Middle frontal gyrus (tissue), 1 donor: ENCODE data around the gene TRPM2.

ENCODE experiments used
- DNase-seq: peaks from one replicate; pipeline ENCODE4 v3.0.0-alpha.2; 2015; ENCODE audit warnings: low spot score; ENCODE audit errors: extremely low spot score

The TRPM2 gene

DNA sequence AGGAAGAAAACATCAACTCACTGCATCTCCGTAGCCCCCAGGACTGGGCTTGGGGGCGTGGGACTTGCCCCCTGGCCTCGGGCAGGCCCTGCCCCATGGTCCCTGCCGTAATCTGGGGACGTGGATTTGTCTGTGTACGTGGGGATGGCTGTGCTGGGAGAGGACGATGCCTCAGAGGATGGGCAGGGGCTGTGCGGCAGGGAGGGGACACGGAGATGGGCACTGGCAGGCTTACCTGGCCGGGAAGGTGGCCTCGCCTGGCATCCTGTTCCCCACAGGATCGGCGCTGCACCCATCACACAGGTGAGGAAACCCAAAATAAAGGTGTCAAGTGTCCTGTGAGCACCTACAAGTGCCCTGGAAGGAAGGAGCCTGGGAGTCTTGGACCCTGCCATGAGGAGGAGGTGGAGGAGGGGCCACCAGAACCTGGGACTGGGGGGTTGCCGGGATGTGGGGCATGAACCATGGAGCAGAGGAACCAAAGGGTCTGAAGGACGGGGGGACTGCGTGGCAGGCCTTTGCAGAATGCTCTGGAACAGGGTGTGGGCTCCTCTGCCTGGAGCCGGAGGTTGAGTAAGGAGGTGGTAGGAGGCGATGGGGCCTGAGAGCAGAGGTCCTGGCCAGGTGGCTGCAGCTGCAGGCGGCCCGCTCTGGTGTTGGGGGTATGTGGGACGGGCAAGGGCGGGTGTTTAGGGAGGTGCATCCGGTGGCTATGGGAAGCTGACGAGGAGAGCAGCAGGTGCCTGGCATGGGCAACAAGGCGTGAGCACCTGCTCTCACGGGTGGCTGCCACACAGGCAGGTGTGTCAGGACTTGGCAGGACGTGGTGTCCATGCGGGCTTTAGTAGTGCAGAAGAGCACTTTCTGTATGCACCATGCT is 74.1 kb downstream of the TRPM2 start:
- DNase-seq, result no peak

DNA sequence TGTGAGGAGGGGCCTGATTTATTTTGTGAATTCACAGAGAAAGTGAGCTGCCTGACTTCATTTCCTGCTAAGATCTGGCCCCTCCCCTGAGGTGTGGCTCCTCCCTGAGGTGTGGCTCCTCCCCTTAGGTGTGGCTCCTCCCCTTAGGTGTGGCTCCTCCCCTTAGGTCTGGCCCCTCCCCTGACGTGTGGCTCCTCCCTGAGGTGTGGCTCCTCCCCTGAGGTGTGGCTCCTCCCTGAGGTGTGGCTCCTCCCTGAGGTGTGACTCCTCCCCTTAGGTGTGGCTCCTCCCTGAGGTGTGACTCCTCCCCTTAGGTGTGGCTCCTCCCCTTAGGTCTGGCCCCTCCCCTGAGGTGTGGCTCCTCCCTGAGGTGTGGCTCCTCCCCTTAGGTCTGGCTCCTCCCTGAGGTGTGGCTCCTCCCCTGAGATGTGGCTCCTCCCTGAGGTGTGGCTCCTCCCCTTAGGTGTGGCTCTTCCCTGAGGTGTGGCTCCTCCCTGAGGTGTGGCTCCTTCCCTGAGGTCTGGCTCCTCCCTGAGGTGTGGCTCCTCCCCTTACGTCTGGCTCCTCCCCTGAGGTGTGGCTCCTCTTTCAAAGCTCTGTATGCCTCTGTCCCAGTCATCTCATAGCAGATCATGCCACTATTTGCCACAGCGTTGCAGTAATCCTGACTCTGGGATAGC is 75.0 kb downstream of the TRPM2 start:
- DNase-seq, result no peak

DNA sequence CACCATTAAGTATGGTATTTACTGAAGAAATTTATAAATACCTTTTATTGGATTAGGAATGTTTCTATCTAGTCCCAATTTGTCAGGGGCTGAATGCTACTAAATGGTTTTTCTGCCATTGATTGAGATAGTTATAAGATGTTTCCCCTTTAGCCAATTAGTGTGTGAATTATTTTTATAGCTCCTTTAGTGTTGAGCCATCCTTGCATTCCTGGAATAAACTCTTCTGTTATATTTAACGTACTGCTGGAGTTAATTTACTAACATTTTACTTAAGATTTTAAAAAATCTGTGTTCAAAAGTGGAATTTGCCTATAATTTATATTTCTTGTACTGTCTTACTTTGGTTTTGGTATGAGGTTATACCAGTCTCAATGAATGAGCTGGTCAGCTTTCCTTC is 76.5 kb downstream of the TRPM2 start:
- no peak for DNase-seq

DNA sequence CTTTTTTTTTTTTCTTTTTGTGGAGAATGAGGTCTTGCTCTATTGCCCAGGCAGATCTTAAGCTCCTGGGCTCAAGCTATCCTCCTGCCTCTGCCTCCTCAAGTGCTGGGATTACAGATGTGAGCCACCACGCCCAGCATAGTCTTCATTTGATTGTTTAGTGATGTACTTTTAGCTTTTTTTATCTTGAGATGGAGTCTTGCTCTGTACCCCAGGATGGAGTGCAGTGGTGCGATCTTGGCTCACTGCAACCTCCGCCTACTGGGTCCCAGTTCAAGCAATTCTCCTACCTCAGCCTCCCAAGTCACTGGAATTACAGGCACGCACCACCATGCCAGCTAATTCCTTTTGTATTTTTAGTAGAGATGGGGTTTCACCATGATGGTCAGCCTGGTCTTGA is 77.9 kb downstream of the TRPM2 start:
- no peak for DNase-seq

DNA sequence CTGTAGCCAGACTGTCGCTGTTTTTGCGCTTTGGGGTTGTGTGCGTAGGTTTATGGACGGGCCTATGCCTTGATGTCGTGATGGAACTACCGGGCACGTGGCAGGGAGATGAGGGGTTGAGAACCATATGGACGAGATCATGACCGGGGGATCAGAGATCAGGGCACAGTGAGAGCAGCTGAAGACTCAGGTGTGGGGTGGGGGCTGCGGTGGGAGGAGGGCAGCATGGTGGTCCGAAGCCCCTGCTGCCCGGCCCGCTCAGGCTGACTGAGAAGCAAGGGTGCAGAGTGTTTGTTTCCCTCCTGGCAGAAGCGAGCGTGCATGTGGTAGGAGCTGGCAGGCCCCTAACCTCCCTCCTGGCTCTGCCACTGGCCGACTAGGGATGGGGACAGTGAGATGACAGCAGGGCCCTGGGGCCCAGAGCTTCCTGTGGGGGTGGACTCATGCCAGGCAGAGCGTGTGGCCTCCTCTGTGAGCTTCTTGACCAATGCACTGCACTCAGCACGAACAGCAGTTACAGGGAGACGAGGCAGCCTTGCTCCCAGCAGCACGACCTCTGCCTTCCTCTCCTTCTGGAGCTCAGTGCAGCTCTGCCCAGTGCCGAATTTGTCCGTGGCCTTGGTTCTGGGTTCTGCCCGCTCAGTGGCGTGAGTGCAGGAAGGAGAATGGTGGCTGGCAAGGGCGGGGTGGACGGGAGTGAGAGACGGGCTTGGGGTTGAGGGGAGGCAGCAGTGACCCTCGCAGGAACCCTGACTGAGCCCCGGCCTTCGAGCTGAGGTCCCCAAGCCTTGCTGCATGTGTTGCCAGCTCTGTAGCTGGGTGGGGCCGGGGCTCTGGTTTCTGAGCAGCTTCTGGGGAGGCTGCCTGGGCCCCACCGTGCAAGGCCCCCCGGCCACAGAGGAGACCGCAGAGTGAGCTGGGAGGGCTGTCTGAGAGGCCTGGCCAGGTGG is 79.7 kb downstream of the TRPM2 start:
- no peak for DNase-seq

DNA sequence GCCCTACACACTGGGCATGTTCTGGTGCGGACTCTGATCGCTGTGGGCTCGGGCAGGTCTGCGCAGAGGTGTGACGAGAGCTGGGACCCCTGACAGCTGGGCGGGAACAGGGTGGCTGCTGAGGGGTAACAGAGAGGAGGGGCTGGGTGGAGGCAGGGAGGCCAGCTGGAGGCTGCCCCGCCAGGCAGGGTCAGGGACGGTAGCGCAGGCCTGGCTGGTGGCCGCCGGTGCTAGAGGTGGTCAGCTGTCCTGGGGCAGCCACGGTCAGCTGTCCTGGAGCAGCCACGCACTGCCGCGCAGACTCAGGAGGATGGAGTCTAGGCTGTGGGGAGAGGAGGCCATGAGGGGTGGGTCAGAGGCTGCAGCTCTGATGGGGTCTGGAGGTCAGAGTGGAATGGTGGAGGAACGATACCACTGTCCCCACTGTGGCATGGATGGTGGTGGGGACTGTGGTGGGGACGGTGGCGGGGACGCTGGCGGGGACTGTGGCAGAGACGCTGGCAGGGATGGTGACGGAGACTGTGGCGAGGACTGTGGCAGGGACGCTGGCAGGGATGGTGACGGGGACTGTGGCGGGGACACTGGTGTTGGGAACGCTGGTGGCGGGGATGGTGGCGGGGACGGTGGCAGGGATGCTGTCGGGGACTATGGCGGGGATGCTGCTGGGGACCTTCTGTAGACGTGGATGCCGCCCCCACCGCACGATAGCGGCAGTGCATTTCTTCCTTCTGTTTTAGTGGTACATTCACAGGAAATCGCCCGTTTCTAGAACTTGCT is 80.6 kb downstream of the TRPM2 start:
- DNase-seq, result no peak

DNA sequence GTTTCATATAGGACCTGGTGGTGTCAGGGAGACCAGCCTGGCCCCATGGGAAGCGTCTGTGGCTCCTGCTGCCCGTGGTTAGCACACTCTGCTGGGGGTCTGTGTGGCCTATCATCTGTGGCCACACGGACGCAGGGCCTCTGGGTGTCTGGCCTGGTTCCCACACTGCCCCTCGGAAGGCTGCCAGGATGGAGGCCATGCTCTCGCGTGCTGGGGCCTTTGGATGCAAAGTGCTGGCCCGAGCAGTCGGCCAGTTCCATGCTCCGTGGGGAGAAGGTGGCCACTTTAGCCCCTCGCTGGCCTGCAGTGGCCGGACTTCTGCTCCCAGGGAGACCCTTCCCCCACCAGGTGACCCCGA is 81.1 kb downstream of the TRPM2 start:
- DNase-seq, result no peak

DNA sequence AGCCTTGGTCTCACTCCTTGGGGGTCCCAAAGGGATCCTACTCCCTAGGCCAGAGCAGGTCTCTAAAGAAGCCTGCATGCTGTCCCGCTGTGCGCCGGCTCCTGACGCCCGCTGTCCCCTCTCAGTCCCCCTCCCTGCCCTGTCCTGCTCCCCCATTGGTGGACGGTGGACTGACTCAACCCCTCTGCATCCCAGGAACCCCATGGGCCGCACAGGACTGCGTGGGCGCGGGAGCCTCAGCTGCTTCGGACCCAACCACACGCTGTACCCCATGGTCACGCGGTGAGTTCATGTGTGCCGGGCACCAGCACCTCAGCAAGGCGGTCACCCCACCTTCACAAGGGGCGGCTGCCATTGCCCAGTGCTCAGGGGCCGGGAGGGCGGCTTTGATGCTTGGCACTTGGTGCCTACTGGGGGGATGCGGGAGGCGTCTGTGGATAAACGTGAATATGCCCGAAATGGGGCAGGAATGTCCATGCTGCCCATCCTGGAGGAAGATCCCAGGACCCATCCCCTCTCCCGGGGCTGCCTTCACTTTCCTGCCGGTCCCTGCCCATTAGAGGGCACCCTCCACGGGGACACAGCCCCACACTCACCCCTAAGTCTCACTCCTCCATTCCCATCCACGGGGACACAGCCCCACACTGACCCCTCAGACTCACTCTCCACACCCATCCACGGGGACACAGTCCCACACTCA is 81.7 kb downstream of the TRPM2 start:
- no peak for DNase-seq

DNA sequence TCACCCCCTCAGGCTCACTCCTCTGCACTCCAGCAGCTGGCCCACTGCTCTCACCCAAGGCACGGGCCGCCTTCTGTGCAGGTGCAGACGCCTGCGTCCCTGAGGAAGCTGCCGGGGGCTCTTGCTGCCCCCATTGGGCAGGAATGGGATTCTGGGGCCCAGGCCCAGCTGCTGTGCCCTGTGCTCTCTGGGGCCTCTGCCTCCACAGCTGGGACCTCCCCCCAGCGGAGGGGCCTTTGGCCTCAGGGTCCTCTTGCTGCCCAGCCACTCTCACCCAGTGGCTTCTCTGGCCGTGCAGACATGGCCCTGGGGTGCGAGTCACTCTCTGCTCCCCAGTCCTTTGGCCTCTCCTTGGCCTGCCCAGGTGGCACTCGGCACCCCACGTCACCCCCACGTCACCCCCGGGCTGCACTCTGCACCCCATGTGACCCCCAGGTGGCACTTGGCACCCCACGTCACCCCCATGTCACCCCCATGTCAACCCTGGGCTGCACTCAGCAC is 82.7 kb downstream of the TRPM2 start:
- no peak for DNase-seq

DNA sequence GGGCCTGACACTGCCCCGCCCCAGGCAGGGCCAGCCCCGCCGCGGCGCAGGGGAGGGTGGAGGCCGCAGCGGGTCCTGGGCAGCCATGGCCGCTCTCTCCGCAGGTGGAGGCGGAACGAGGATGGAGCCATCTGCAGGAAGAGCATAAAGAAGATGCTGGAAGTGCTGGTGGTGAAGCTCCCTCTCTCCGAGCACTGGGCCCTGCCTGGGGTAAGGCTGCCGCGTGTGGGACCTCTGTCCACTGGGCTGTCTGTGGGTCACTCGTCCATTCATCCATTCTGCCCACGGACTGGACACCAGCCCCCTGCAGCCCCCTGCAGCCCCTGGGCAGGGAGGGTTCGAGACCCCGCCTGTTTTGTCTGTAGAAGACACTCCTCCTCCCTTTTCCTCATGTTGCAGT is 83.5 kb downstream of the TRPM2 start:
- DNase-seq, result no peak

DNA sequence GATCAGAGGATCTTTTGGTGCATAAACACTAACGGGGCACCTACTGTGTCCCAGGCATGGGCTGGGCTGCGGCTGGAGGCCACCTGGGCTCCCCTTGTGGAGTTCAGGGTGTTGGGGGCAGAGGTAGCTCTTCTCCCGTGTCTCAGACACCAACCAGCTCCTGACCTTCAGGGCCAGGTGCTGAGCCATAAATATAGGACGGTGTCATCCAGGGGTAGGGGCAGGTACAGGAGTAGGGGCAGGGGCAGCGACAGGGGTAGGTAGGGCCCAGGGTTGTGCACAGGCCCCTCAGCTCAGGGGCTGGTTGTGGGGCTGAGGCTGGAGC is 83.9 kb downstream of the TRPM2 start:
- DNase-seq, result no peak

DNA sequence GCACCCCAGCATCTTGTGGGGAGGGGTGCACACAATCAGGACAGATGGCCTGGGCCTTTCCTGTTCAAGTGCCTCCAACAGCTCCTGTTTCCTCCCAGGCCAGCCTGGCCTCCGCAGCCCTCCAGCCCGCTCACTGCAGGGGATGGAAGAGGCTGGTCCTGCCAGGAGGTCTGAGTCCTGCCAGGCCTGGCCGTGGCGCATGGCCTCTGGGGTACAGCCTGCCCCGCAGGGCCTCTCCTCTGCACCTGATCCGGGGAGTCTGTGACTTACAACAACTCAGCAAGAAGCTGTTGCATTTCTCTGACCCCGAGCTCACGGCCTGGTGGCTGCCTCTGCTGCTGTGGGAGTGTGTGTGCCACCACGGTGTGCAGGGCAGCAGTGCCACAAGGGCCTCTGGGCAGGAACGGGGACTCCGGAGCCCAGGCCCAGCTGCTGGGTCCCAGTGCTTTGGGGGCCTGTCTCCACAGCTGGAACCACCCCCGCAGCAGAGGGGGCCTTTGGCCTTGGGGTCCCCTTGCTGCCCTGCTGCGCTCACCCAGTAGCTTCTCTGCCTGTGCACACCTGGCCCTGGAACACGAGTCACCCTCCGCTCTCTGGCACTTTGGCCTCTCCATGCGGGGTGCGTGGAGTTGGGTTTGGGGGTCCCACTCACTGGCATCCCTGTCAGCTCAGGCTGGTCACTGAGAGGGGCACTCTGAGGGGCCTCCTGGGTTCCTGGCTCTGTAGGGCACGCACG is 84.4 kb downstream of the TRPM2 start:
- no peak for DNase-seq

DNA sequence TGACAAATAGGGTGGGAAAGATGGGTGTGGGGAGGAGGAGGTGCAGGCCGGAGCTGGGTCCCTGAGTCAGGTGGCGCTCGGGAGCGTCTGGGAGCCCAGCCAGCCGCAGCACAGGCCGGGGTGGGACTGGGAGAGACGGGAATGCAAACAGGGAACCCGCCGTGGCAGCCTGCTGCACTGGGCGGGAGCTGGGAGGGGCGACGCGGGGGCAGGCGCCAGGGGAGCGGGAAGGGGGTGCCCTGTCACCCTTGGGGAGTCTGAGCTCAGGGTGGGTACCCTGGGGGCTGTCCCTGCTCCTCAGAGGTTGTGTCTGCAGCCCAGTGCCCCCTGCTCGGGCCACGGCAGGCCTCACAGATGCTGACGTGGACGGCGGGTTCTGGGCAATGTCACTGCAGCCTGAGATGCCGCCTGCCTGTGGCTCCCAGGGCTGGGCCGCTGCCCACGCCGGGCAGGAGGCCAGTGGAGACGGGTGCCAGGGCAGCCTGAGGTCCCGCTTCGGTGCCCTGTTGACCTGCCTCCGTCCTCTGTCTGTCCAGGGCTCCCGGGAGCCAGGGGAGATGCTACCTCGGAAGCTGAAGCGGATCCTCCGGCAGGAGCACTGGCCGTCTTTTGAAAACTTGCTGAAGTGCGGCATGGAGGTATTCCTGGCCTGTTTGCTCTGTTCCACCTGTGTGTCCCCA is 85.2 kb downstream of the TRPM2 start:
- DNase-seq, result no peak

DNA sequence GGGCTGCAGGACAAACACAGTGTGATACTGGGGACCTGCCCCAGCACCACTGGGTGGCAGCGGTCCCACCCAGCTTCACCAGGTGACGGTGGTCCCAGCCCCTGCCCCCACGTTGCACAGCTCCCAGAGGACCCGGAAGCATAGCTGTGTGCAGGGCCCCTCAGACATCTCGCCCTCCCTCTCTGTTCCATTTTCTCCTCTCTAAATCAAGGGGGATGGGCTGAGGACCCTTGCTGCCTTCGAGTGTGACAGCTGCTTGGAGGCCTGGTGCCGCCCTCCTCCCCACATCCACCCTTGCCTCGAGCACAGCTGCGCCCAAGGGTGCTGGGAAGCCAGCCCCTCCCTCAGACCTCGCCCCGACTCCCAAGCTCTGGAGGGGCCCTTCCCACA is 85.8 kb downstream of the TRPM2 start:
- DNase-seq, result no peak

DNA sequence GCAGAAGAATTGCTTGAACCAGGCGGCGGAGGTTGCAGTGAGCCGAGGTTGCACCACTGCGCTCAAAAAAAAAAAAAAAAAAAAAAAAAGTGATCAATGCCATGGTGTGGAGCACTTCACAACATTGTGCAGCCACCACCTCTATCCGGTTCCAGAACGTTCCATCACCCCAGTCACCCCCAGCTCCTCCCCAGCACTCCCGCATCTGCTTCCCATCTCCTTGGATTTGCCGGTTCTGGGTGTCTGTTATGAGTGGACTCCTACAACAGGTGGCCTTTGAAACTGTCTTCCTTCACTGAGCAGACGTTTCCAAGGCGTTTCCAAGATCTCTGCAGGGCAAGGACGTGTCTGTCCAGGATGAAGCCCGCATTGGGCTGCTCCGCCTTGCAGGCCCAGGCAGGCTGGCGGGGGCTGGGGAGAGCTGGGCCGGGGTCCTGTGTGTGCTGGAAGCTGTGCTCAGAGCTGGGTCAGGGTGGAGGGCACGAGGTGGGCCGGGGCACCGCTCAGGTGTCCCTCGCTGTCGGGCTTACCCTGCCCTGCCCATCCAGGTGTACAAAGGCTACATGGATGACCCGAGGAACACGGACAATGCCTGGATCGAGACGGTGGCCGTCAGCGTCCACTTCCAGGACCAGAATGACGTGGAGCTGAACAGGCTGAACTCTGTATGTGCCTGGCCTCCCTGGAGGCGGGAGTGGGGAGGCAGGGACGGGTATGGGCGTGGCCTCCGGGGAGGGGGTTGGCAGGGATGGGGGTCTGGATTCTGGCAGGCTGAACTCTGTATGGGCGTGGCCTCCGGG is 87.0 kb downstream of the TRPM2 start:
- no peak for DNase-seq

DNA sequence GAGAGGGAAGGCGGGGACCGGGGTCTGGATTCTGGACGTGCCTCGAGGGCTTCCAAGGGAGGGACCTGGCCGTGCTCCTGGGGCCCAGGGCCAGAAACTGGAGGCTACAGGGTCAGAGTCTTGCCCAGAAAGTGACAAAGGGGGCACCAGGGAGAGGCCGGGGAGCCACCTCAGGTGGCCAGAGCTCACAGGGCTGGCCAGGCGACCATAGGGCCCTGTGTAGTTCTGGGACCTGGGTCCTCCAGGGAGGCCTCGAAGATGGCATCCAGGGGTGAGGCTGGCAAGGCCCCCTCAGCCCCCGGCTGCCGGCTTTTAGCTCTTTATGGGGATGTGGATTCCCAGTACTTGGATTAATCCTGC is 87.6 kb downstream of the TRPM2 start:
- no peak for DNase-seq

DNA sequence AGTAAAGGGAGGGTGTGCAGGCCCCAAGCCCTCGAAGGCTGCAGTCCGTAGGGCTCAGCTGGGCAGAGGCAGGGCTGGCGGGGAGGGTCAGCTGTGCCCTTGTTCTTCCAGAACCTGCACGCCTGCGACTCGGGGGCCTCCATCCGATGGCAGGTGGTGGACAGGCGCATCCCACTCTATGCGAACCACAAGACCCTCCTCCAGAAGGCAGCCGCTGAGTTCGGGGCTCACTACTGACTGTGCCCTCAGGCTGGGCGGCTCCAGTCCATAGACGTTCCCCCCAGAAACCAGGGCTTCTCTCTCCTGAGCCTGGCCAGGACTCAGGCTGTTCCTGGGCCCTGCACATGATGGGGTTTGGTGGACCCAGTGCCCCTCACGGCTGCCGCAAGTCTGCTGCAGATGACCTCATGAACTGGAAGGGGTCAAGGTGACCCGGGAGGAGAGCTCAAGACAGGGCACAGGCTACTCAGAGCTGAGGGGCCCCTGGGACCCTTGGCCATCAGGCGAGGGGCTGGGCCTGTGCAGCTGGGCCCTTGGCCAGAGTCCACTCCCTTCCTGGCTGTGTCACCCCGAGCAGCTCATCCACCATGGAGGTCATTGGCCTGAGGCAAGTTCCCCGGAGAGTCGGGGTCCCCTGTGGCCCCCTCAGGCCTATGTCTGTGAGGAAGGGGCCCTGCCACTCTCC is 88.3 kb downstream of the TRPM2 start:
- no peak for DNase-seq
